Activated T-helper 1 cell treated with anti-CD3 and anti-CD28 coated beads, Interleukin-12 subunit alpha, Interleukin-12 subunit beta, Interleukin-2, Interleukin-4 antibody, amounts not matched to agents 30 ng/mL and 10 ng/mL and 1 ng/mL, durations not matched to agents 14 hours and 24 hours and 36 hours (primary cell): ENCODE results near the gene PLK5. TPM values are rescaled to one million over a fixed set of nuclear protein-coding genes. Genes with fewer than 3 reads are reported as not detected.

Experiments used
- DNase-seq: peaks from one replicate; pipeline ENCODE4 v3.0.0; 2021; ENCODE audit warnings: low spot score
- H3K27ac Mint-ChIP-seq: one replicate; pipeline ENCODE4 v1.8.0; 2021; ENCODE audit warnings: mild to moderate bottlenecking, mixed read lengths
- H3K27me3 Mint-ChIP-seq: one replicate; pipeline ENCODE4 v1.8.0; 2022; ENCODE audit warnings: mild to moderate bottlenecking, moderate library complexity, mixed read lengths; ENCODE audit not compliant: insufficient read depth
- H3K36me3 Mint-ChIP-seq: one replicate; pipeline ENCODE4 v1.8.0; 2021; ENCODE audit warnings: low read depth, mixed read lengths
- H3K4me1 Mint-ChIP-seq: one replicate; pipeline ENCODE4 v1.8.0; 2021; ENCODE audit warnings: low read depth, mixed read lengths
- H3K4me3 Mint-ChIP-seq: one replicate; pipeline ENCODE4 v1.8.0; 2021; ENCODE audit warnings: mild to moderate bottlenecking, moderate library complexity, mixed read lengths
- H3K9me3 Mint-ChIP-seq: one replicate; pipeline ENCODE4 v1.8.0; 2021; ENCODE audit warnings: mixed read lengths
- intact Hi-C: fragments of 100-400 bp; cut with micrococcal nuclease; formaldehyde crosslinking; loops from one replicate; pipeline ENCODE4 v1.15.1; 2024
- total RNA-seq: library from RNA; stranded (reverse); gene quantifications from 2 replicates; pipeline ENCODE4 v1.2.3, GENCODE V29; 2022

The PLK5 gene
- total RNA-seq, 1 donor from 2014 or later: not detected

- no peaks in the 10 kb centered on the region for H3K36me3 Mint-ChIP-seq
- intact Hi-C loops: no loop called here
- no peak for DNase-seq
- peaks cover 12% of the 10 kb centered on the region for H3K27me3 Mint-ChIP-seq
- no peaks in the 10 kb centered on the region for H3K4me1 Mint-ChIP-seq
- no peak overlapping the region for H3K4me3 Mint-ChIP-seq
- no peak overlapping the region for H3K27ac Mint-ChIP-seq
- H3K9me3 Mint-ChIP-seq: no peaks in the 10 kb centered on the region
These were observed 16.6 kb downstream of the PLK5 start for GRCh38 chr19:1540365-1540925.

GRCh38 chr19:1549332-1549945 lies 25.6 kb downstream of the PLK5 start:
- Mint-ChIP-seq H3K9me3 (no peaks in the 10 kb centered on the region), H3K36me3 (no peaks in the 10 kb centered on the region), H3K4me1 (no peaks in the 10 kb centered on the region), H3K27ac (no peak overlapping the region), H3K4me3 (no peak overlapping the region), H3K27me3 (peaks cover 7% of the 10 kb centered on the region)
- no peak for DNase-seq
- intact Hi-C loops: no loop called here

- intact Hi-C loops: no loop called here
- Mint-ChIP-seq H3K4me1 (no peaks in the 10 kb centered on the region), H3K27me3 (peaks cover 7% of the 10 kb centered on the region), H3K36me3 (no peaks in the 10 kb centered on the region), H3K27ac (no peak overlapping the region), H3K9me3 (no peaks in the 10 kb centered on the region), H3K4me3 (no peak overlapping the region)
- no peak for DNase-seq
These were observed 27.5 kb downstream of the PLK5 start for GRCh38 chr19:1551068-1552040.

- Mint-ChIP-seq H3K27me3 (peaks cover 2% of the 10 kb centered on the region), H3K27ac (no peak overlapping the region), H3K4me1 (no peaks in the 10 kb centered on the region), H3K36me3 (no peaks in the 10 kb centered on the region), H3K9me3 (no peaks in the 10 kb centered on the region), H3K4me3 (no peak overlapping the region)
- DNase-seq: no peak
- intact Hi-C loops: no loop called here
These were observed 29.5 kb downstream of the PLK5 start for GRCh38 chr19:1553415-1553814.

DNA sequence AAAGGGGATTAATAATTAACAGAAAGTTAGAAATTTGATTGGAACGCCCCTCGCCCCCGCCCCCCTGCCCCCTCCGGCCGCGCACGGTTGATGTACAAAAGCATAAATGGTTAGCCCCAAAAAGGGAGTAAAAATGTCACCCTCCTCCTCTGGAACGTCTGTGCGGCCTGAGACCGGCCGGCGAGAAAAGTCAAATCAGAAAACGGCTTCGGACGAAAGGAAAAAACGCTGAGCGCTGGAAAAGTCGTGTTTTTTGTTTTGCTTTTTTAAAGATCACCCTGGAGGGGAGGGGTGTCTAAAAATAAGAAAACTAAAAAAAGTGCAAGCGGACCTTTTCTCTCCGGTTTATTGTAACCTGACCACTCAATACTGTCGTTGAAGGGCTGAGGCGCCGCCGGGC lies 31.1 kb downstream of the PLK5 start:
- Mint-ChIP-seq H3K36me3 (no peaks in the 10 kb centered on the region), H3K4me1 (no peaks in the 10 kb centered on the region), H3K9me3 (no peaks in the 10 kb centered on the region), H3K4me3 (no peak overlapping the region), H3K27ac (no peak overlapping the region), H3K27me3 (peaks cover 2% of the 10 kb centered on the region)
- DNase-seq: no peak
- intact Hi-C loops: no loop called here

DNA sequence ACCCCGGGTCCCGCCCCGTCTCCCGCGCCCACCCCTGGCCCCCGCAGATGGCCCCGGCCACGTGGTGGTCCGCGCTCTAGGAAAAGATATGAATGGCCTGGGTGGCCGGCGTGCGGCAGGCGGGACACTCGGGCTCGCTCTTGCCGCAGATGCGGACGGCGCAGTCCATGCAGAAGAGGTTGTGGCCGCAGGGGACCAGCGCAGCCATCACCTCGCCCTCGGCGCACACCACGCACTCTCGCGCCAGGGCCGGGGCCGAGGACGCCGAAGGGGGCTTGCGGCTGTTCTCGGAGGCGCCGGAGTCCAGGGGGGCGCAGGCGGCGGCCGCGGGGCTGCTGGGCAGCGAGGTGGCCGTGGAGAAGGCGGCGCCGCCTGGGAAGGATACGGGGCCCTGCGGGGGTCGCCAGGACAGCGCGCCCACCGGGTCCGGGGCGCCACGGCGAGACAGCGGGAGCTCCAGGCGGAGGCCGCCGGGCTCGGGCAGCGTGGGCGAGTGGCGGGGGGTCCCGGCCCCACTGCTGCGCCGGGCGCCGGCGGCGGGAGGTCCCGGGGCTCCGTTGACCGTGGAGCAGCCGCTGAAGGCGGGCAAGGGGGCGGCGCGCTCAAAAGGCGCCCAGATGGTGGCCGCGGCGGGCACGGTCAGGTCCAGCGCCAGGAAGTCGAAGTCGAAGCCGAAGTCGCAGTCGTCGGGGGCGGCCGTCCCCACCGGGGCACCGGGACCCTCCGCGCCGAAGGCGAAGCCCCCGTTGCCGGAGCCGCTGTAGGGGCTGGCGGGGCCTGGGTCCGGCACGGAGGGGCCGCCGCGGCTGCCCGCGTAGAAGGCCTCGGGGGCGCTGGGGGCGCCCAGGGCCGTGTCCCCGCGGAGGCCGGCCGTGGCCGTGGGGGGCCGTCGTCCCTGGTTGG lies 31.9 kb downstream of the PLK5 start:
- DNase-seq: no peak
- H3K4me3 Mint-ChIP-seq: no peak overlapping the region
- no peaks in the 10 kb centered on the region for H3K9me3 Mint-ChIP-seq
- H3K4me1 Mint-ChIP-seq: no peaks in the 10 kb centered on the region
- no peak overlapping the region for H3K27ac Mint-ChIP-seq
- peaks cover 2% of the 10 kb centered on the region for H3K27me3 Mint-ChIP-seq
- intact Hi-C loops: no loop called here
- no peaks in the 10 kb centered on the region for H3K36me3 Mint-ChIP-seq

GRCh38 chr19:1556390-1557070 lies 32.7 kb downstream of the PLK5 start:
- no peaks in the 10 kb centered on the region for H3K9me3 Mint-ChIP-seq
- H3K27me3 Mint-ChIP-seq: no peaks in the 10 kb centered on the region
- H3K27ac Mint-ChIP-seq: no peak overlapping the region
- no peak overlapping the region for H3K4me3 Mint-ChIP-seq
- no peaks in the 10 kb centered on the region for H3K36me3 Mint-ChIP-seq
- intact Hi-C loops: no loop called here
- H3K4me1 Mint-ChIP-seq: no peaks in the 10 kb centered on the region
- DNase-seq: no peak

DNA sequence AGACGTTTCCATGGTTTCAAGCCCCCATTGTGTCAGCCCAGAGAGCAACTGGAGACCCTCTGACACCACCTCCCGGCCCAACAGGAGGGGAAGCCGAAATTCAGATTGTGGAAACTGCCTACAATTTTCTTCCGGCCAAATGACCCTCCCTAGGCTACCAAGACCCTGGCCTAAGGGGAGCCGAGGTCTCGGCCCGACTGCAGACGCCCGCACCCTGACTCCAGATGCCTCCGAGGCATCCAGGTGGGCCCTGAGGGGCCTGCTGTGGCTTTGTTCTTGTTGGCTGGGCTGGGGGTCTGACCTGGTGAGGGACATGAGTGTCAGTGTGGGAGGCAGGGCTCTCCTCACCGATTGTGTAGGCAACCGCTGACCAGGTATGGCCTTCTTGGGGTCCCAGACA lies 34.7 kb downstream of the PLK5 start:
- H3K4me3 Mint-ChIP-seq: no peak overlapping the region
- H3K4me1 Mint-ChIP-seq: no peaks in the 10 kb centered on the region
- no peaks in the 10 kb centered on the region for H3K36me3 Mint-ChIP-seq
- no peaks in the 10 kb centered on the region for H3K9me3 Mint-ChIP-seq
- intact Hi-C loops: no loop called here
- no peak overlapping the region for H3K27ac Mint-ChIP-seq
- DNase-seq: no peak
- H3K27me3 Mint-ChIP-seq: no peaks in the 10 kb centered on the region

- Mint-ChIP-seq H3K9me3 (no peaks in the 10 kb centered on the region), H3K4me1 (no peaks in the 10 kb centered on the region), H3K4me3 (no peak overlapping the region), H3K27ac (no peak overlapping the region), H3K27me3 (peaks cover 3% of the 10 kb centered on the region), H3K36me3 (no peaks in the 10 kb centered on the region)
- intact Hi-C loops: no loop called here
- no peak for DNase-seq
These were observed 36.5 kb downstream of the PLK5 start for GRCh38 chr19:1560286-1560882.

GRCh38 chr19:1561236-1561842 lies 37.5 kb downstream of the PLK5 start:
- no peak for DNase-seq
- H3K9me3 Mint-ChIP-seq: no peaks in the 10 kb centered on the region
- intact Hi-C loops: no loop called here
- H3K4me1 Mint-ChIP-seq: no peaks in the 10 kb centered on the region
- peaks cover 5% of the 10 kb centered on the region for H3K27me3 Mint-ChIP-seq
- H3K4me3 Mint-ChIP-seq: no peak overlapping the region
- H3K27ac Mint-ChIP-seq: no peak overlapping the region
- H3K36me3 Mint-ChIP-seq: no peaks in the 10 kb centered on the region

DNA sequence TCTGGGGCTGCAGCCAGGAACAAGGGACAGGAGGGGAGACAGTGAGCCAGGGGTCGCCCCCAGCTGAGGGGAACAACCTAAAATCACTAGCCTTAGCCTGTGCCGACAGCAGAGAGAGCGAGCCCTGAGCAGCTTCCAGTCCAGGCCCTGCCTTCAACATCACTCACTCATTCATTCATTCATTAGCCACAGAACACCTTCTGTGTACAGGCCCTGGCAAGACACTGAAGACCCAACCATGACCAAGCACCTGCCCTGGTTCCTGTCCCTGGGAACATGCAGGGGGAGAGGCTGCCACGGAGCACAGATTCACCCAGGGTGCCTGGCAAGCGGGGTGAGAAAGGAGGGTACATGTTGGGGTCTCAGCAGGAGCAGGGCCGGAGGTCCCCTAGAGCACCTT lies 39.4 kb downstream of the PLK5 start:
- Mint-ChIP-seq H3K4me1 (no peaks in the 10 kb centered on the region), H3K4me3 (no peak overlapping the region), H3K9me3 (no peaks in the 10 kb centered on the region), H3K36me3 (no peaks in the 10 kb centered on the region), H3K27me3 (peaks cover 5% of the 10 kb centered on the region), H3K27ac (no peak overlapping the region)
- intact Hi-C loops: no loop called here
- DNase-seq: no peak
